Endothelial cell of umbilical vein (primary cell): ENCODE results near the gene ICAM1. TPM values are rescaled to one million over a fixed set of nuclear protein-coding genes. Genes with fewer than 3 reads are reported as not detected.

Experiments used
- BruUV-seq: library from RNA; stranded (reverse); fragments of 400-500 nt; replicated peaks from 2 replicates; lab custom pipeline; 2021; lab: Mats Ljungman, UMichigan
- CTCF ChIA-PET: fragments of 300-600, 350-600 bp; sonication (Branson Sonifier 250); formaldehyde crosslinking; loops from one replicate; lab custom pipeline; 2021; ENCODE audit warnings: antibody characterized with exemption, inconsistent platforms; lab: Charles Lee
- POLR2A ChIA-PET: fragments of 300-600, 350-600 bp; sonication (Branson Sonifier 250); formaldehyde crosslinking; loops from one replicate; lab custom pipeline; 2021; ENCODE audit warnings: antibody characterized with exemption, inconsistent platforms; lab: Charles Lee
- DNase-seq: peaks from one replicate; pipeline ENCODE4 v3.0.0-alpha.2; 2011; ENCODE audit warnings: low read depth, low spot score
- FAIRE-seq: peaks from 2 replicates; lab custom pipeline; 2011; peaks lifted over from hg19 to GRCh38; lab: Jason Lieb, UNC
- H2AFZ ChIP-seq: 2 replicates; pipeline ENCODE4 v1.6.0; 2012; ENCODE audit warnings: low read depth, low read length, control low read depth, inconsistent platforms
- H3K27ac ChIP-seq: 2 replicates; pipeline ENCODE4 v1.5.1; 2011; ENCODE audit warnings: low read depth, mild to moderate bottlenecking, control low read depth, low read length, moderate library complexity; ENCODE audit not compliant: insufficient read depth
- H3K27me3 ChIP-seq, 2 experiments: 2 replicates each; pipeline versions ENCODE4 v1.6.0 to v1.6.1; 2011; ENCODE audit warnings: low read length in 2 of 2, mixed read lengths in 1 of 2; ENCODE audit not compliant: control insufficient read depth in 2 of 2, insufficient read depth in 2 of 2
- H3K36me3 ChIP-seq, 2 experiments: 2 replicates in 1 of 2; 3 replicates in 1 of 2; pipeline ENCODE4 v1.5.1; 2011; ENCODE audit warnings: low read length in 2 of 2, mild to moderate bottlenecking in 1 of 2, moderate library complexity in 1 of 2; ENCODE audit not compliant: control insufficient read depth in 2 of 2, insufficient read depth in 2 of 2; ENCODE audit errors: extremely low read depth in 1 of 2
- H3K4me1 ChIP-seq: 3 replicates; pipeline ENCODE4 v1.5.1; 2011; ENCODE audit warnings: mild to moderate bottlenecking, low read length; ENCODE audit not compliant: control insufficient read depth, insufficient read depth; ENCODE audit errors: extremely low read depth
- H3K4me2 ChIP-seq: 2 replicates; pipeline ENCODE4 v1.6.1; 2011; ENCODE audit warnings: low read length, control low read depth, mixed read lengths; ENCODE audit not compliant: insufficient read depth
- H3K4me3 ChIP-seq, 3 experiments: fragments of 200-600 bp in 1 of 3; sonication (generic), shearing (Covaris generic) in 1 of 3; replicated peaks in 1 of 3; 2 replicates each; pipeline ENCODE4 v1.5.1; 2011 to 2016; ENCODE audit warnings: control low read depth in 3 of 3, low read length in 3 of 3, mild to moderate bottlenecking in 2 of 3, inconsistent platforms in 1 of 3, low read depth in 1 of 3, moderate library complexity in 1 of 3; ENCODE audit not compliant: insufficient read depth in 1 of 3
- H3K79me2 ChIP-seq: 2 replicates; pipeline ENCODE4 v1.6.0; 2012; ENCODE audit warnings: low read length, inconsistent platforms; ENCODE audit not compliant: control insufficient read depth, insufficient read depth
- H3K9ac ChIP-seq: replicated peaks from 2 replicates; pipeline ENCODE3; 2011; ENCODE audit warnings: low read length, control low read depth; ENCODE audit not compliant: insufficient read depth; ENCODE audit errors: extremely low read depth
- H3K9me1 ChIP-seq: replicated peaks from 3 replicates; pipeline ENCODE4 v1.6.0; 2011; ENCODE audit warnings: mild to moderate bottlenecking, low read length; ENCODE audit not compliant: control insufficient read depth, insufficient read depth; ENCODE audit errors: extremely low read depth
- H3K9me3 ChIP-seq: replicated peaks from 2 replicates; pipeline ENCODE4 v1.5.1; 2012; ENCODE audit warnings: low read length, inconsistent platforms; ENCODE audit not compliant: control insufficient read depth, insufficient read depth
- H4K20me1 ChIP-seq: replicated peaks from 2 replicates; pipeline ENCODE3; 2011; ENCODE audit warnings: mild to moderate bottlenecking, low read length; ENCODE audit not compliant: control insufficient read depth, insufficient read depth; ENCODE audit errors: extremely low read depth
- CTCF ChIP-seq, 2 donors: IDR thresholded peaks; 1 replicate in 1 of 2; 2 replicates in 1 of 2; pipeline ENCODE4 v1.5.1; 2011; ENCODE audit warnings: low read length in 2 of 2, mild to moderate bottlenecking in 2 of 2, moderate library complexity in 2 of 2, control low read depth in 1 of 2, inconsistent platforms in 1 of 2, low read depth in 1 of 2; ENCODE audit not compliant: insufficient read depth in 1 of 2; ENCODE audit errors: extremely low read depth in 1 of 2
- EZH2 ChIP-seq: IDR thresholded peaks from 2 replicates; pipeline ENCODE4 v1.6.1; 2012; ENCODE audit warnings: borderline replicate concordance, low read depth, mild to moderate bottlenecking, moderate library complexity, low read length, inconsistent platforms; ENCODE audit not compliant: severe bottlenecking
- FOS ChIP-seq: IDR thresholded peaks from 2 replicates; pipeline ENCODE4 v1.6.1; 2011; ENCODE audit warnings: mild to moderate bottlenecking, low read length, moderate library complexity, borderline replicate concordance; ENCODE audit not compliant: insufficient read depth
- GATA2 ChIP-seq: IDR thresholded peaks from 2 replicates; pipeline ENCODE4 v1.7.0; 2011; ENCODE audit warnings: low read depth, mild to moderate bottlenecking, moderate library complexity, mixed read lengths, low read length; ENCODE audit not compliant: insufficient read length, insufficient read depth
- JUN ChIP-seq: IDR thresholded peaks from 2 replicates; pipeline ENCODE4 v1.6.1; 2011; ENCODE audit warnings: borderline replicate concordance, low read depth; ENCODE audit not compliant: insufficient read length, insufficient read depth
- MYC ChIP-seq: IDR thresholded peaks from one replicate; pipeline ENCODE4 v1.6.1; 2011; ENCODE audit warnings: mild to moderate bottlenecking, low read depth, low read length
- POLR2A ChIP-seq: IDR thresholded peaks from 2 replicates; pipeline ENCODE4 v1.6.1; 2012; ENCODE audit warnings: low read depth, mild to moderate bottlenecking, control low read depth, low read length
- POLR2AphosphoS5 ChIP-seq: IDR thresholded peaks from 2 replicates; pipeline ENCODE4 v1.6.1; 2012; ENCODE audit warnings: low read depth, mild to moderate bottlenecking, control low read depth, low read length, moderate library complexity; ENCODE audit not compliant: insufficient read depth
- dilution Hi-C: fragments of 300-500 bp; cut with MboI; formaldehyde crosslinking; loops from one replicate; pipeline ENCODE4 v1.15.0; 2019; ENCODE audit warnings: low sequenced_read_pairs; ENCODE audit not compliant: extremely low pct_ligation_motif_present
- intact Hi-C: fragments of 100-400 bp; cut with micrococcal nuclease; formaldehyde crosslinking; loops from one replicate; pipeline ENCODE4 v1.10.0; 2022
- polyA plus RNA-seq, 4 experiments: library from polyadenylated mRNA; depleted of rRNA in 3 of 4; stranded (reverse) in 3 of 4; unstranded in 1 of 4; fragments of >200 nt; gene quantifications; 2 replicates each; pipeline versions ENCODE4 v1.2.1 to v1.2.3, GENCODE V29; 2011 to 2012; ENCODE audit warnings: missing spikeins in 1 of 4
- total RNA-seq: library from RNA; stranded (reverse); gene quantifications from 2 replicates; pipeline ENCODE4 v1.2.3, GENCODE V29; 2021
- TF ChIP-seq, protein P1 (sequence below): IDR thresholded peaks from 2 replicates; pipeline ENCODE4 v1.6.1; 2011; ENCODE audit not compliant: insufficient read depth, insufficient read length

The ICAM1 gene
- total and polyA plus RNA-seq, 2 donors (not counting 3 experiments of a cell fraction or from before 2014, with no cell fraction given): 20.5 to 30.4 TPM

GRCh38 chr19:10254244-10254643, 16.7 kb upstream of the ICAM1 start:
- no peaks in the 10 kb centered on the region for H3K9me3 ChIP-seq
- CTCF ChIA-PET: interaction anchor here (10.0 kb wide), 1 partner anchor 135 kb away, joined by 606 read pairs; no protein-coding TSS in a partner anchor
- H3K4me1 ChIP-seq: peaks cover 8% of the 10 kb centered on the region
- no TSS peak for BruUV-seq
- no peaks in the 10 kb centered on the region for H4K20me1 ChIP-seq
- H2AFZ ChIP-seq: no peak overlapping the region
- TF ChIP-seq POLR2AphosphoS5: no peak
- TF ChIP-seq EZH2: no peak
- no peak for TF ChIP-seq MYC
- no peak for TF ChIP-seq CTCF (IDR thresholded peaks at IDR 0.05; ENCODE audit: extremely low read depth in 1 of 2, insufficient read depth in 1 of 2, low read depth in 1 of 2, low read length in 2 of 2)
- TF ChIP-seq JUN: no peak
- TF ChIP-seq, protein P1, sequence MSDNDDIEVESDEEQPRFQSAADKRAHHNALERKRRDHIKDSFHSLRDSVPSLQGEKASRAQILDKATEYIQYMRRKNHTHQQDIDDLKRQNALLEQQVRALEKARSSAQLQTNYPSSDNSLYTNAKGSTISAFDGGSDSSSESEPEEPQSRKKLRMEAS: no peak
- no peak for TF ChIP-seq GATA2
- TF ChIP-seq FOS: no peak
- TF ChIP-seq POLR2A: no peak
- H3K27ac ChIP-seq: no peak overlapping the region
- no peak for DNase-seq
- no peak overlapping the region for H3K4me3 ChIP-seq
- no peak overlapping the region for H3K4me2 ChIP-seq
- dilution Hi-C loops (no loop called here), intact Hi-C loops (loop anchor here (5.0 kb wide), 1 partner anchor 78 kb away; the partner anchor contains the start of gene RAVER1)
- H3K9ac ChIP-seq: no peak overlapping the region
- POLR2A ChIA-PET: no interaction called here
- no peaks in the 10 kb centered on the region for H3K9me1 ChIP-seq
- H3K36me3 ChIP-seq: peaks cover 6 to 18% of the 10 kb centered on the region in 2 experiments
- H3K27me3 ChIP-seq: no peaks in the 10 kb centered on the region
- peaks cover 19% of the 10 kb centered on the region for H3K79me2 ChIP-seq
- FAIRE-seq: no peak
